Measurements from ENCODE around the gene PPT1.
A peak's percentile ranks its signal among the peaks of the same experiment; 100 is the strongest.
"Not testable (repeated sequence)": the region's sequence is repeated elsewhere in the genome, so short reads cannot be mapped to it uniquely, and the experiment has no call there.

PPT1 gene

DNA sequence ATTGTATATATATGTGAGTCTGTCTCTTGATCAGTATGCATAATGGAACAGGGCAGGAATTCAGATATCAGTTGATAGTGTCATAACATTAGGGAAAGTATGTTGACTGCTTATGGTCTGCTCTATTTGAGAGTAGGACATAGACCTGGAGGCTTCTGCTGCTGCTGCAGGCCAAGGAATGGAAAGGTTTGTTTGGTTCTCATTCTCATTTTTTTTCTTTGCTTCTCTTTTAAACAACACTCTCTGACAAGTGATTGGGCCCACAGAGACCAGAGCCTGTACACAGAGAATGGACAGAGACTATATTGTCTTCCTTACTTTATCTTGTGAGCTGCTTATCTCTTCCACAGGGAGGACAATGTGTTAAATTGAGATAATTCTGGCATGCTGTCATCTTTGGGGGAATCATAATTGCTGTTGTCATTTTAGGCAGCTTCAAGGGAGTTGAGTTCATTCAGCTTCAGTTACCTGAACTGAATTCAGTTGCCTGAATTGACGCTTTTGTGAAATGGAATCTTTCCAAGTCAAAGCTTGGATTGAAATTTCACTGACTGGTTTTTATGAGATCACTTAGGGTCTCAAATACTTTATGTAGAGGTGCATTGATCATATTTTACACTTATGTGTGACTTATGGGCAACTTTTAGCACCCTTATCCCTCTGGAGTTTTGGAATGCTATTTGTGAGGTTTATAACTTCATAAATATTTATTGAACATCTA, 39.6 kb downstream of the PPT1 start:
- DNase-seq (ENCODE audit: insufficient read length, low spot score) (no peak), FAIRE-seq (no peak)

GRCh38 chr1:40056519-40057309, 40.3 kb downstream of the PPT1 start:
- FAIRE-seq: no peak
- DNase-seq (ENCODE audit: insufficient read length, low spot score): no peak

GRCh38 chr1:40053138-40053887, 43.7 kb downstream of the PPT1 start:
- DNase-seq (ENCODE audit: insufficient read length, low spot score) (no peak), FAIRE-seq (no peak)

DNA sequence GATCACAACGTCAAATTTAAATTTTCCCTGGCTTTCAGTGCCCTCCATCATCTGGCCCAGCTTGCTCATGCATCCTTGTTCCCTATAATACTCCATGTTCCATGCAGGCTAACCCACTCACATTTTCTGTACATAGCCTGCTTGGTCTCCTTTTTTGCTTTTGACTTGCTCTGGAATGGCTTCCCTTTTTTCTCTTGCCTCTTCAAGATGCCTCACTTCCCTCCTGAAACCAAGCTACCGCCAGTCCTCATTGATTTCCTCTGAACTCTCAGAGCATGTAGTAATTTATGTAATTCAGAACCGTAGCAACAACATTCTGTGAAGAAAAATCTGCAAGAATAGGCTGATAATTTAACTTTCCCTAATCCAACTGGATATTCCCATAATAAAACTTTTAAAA, 46.2 kb downstream of the PPT1 start:
- no peak for DNase-seq (ENCODE audit: insufficient read length, low spot score)
- no peak for FAIRE-seq

- FAIRE-seq: peak; percentile 71
- no peak for DNase-seq (ENCODE audit: insufficient read length, low spot score)
Measured at GRCh38 chr1:40049725-40050124, 47.3 kb downstream of the PPT1 start.

DNA sequence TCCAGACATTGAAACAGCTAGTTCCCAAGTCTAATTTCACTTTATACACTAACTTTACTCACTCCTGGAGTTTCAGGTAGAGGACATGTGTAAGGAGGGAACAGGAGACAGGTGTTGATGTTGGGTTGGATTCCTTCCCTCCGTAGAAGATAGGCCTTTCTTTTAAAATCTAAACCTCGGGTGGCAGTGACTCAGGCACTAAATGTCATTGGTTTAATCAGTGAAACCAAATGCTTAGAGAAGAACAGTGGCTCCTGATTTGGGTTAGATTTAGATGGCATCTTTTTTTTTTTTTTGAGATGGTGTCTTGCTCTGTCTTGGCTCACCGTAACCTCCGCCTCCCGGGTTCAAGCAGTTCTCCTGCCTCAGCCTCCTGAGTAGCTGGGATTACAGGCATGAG, 49.3 kb downstream of the PPT1 start:
- FAIRE-seq: no peak

GRCh38 chr1:40047276-40047675, 49.8 kb downstream of the PPT1 start:
- FAIRE-seq: no peak
- DNase-seq (ENCODE audit: insufficient read length, low spot score): no peak

More for the DNA sequence above, 49.3 kb downstream of the PPT1 start:
- no peak for DNase-seq (ENCODE audit: insufficient read length, low spot score)

GRCh38 chr1:40045766-40046165, 51.3 kb downstream of the PPT1 start:
- DNase-seq (ENCODE audit: insufficient read length, low spot score) (no peak), FAIRE-seq (no peak)

DNA sequence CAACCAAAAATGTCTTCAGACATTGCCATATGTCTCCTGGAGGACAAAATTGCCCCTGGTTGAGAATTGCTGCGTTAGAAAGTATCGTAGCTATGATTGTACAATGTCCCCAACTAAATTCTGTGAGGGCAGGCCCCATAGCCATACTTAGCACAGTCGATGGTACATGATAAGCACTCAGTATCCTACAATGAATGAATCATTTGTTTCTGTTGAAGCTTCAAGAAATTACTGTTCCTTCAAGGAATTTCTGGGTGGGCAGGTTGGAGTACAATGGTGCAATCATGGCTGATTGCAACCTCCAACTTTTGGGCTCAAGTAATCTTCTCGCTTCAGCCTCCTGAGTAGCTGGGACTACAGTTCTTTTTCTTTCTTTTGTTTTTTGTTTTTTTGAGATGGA, 51.9 kb downstream of the PPT1 start:
- DNase-seq (ENCODE audit: insufficient read length, low spot score) (no peak), FAIRE-seq (no peak)

DNA sequence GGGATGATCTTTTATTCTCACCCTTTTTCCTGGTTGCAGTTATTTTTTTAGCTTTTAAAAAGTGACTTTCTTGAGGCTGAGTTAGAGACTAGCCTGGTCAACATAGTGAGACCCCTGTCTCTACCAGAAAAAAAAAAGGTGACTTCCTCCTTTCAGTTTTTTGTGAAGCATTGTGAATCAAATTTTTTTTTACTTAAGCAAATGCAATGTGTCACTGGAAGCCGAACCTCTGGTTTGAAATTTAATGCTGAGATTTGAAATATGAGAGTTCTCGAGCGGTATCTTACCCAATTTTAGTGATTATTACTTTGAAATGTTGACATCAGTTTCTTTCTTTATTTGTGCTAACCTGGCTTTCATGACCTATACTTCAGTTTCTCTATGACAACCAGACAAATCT, 52.9 kb downstream of the PPT1 start:
- DNase-seq (ENCODE audit: insufficient read length, low spot score) (no peak), FAIRE-seq (no peak)

DNA sequence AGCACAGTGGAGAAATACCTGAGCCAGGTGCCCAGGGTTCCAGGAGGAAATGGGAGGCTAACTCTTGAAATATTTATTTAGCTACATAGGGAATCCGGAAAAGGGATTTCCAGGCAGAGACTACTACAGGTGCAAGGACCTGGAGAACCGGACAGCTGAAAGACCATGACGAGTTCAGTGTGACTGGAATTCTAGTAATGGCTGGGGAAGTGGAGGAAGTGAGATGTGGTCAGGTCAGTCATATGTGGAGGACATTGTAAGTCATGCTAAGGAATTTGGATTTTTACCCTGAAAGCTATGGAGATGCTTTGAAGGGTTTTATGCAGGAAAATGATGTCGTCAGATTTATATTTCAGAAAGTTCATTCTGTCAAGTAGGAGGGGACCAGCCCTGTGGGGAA, 54.7 kb downstream of the PPT1 start:
- DNase-seq (ENCODE audit: insufficient read length, low spot score) (no peak), FAIRE-seq (no peak)

DNA sequence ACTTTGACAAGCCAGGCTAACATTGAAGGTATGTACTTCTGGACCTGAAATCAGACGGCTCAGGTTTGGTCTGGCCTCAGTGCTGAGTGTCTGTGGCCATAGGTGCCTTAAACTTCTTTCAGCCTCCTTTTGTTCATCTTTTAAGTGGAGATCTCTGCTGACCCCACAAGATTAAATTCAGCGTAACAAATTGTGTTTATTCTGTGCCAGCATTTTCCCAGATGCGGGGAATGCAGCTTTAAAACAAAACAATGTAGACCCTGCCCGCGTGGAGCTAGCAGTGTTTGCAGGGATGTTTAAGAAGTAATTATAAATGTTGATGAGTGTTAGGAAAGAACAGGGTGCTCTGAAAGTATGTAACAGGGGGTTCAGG, 55.6 kb downstream of the PPT1 start:
- no peak for FAIRE-seq
- no peak for DNase-seq (ENCODE audit: insufficient read length, low spot score)

- FAIRE-seq: peak; percentile 77
Measured at GRCh38 chr1:40040511-40041465, 56.3 kb downstream of the PPT1 start, which contains the start of gene CAP1. TSS of gene CAP1 (plus strand) at chr1:40040729. CDS start at chr1:40059347, 18,618 bp downstream.

DNA sequence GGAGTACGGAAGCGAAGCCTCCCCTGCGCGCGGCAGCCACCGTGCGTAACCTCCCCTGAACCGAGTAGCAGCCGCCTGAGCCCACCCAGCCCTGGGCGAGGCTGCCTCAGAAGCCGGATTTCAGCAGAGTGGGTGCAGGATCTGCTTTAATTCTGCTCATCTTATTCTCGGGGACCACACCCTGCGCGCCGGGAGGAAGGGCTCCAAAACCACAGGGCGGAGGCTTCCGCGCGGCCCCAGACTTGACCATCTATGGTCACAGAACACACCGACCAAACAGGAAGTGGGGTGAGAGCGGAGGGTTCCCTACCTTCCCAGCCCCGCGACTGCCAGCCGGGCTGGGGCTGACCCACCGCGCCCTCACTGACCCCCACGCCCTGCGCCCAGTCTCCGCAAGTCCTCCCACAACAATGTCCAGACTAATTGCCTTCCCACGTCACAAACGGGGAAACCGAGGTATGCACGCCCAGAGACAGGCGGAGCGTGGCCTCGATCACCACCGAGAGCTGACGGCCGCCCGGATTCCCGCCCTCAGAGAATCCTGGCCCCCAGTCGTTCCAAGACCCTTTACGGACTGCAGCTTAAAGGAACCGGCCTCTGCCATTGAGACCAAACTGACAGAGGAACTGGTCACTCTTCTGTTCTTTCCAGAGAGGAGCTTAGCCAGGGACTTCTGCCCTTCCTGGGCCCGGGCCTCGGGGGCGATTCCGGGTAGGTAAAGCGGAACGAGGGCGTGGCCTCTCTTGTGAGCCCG, 57.1 kb downstream of the PPT1 start:
- FAIRE-seq: no peak
- peak; percentile 68 for DNase-seq (ENCODE audit: insufficient read length, low spot score)

More at GRCh38 chr1:40040511-40041465, 56.3 kb downstream of the PPT1 start, which contains the start of gene CAP1:
- DNase-seq (ENCODE audit: insufficient read length, low spot score): peak; percentile 81

DNA sequence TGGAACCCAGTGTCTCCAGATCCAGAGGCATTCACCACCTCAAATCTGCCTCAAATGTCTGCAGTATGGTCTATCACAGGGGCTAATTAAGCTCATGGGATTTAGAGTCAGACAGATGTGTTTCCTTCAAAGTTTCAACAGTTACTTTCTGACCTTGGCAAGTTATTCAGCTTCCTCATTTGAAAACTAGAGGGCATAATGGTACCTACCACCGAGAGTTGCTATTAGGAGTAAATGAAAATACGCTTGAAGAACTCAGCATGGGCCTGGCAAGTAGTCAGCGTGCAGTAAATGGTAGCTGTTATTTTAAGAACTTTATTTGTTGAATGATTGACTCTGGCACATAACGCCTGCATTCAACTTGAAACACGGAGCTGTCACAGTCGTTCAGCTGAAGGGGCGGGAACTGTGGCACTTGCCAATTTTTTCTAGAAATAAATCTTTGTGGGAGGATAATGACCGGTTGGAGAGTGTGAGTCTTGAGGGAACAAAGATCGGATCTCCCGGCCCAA, 57.8 kb downstream of the PPT1 start:
- FAIRE-seq (peak; percentile 95), DNase-seq (ENCODE audit: insufficient read length, low spot score) (no peak)

- DNase-seq (ENCODE audit: insufficient read length, low spot score): no peak
- FAIRE-seq: no peak
Measured at GRCh38 chr1:40038697-40039096, 58.4 kb downstream of the PPT1 start.

GRCh38 chr1:40037254-40037653, 59.8 kb downstream of the PPT1 start:
- not testable (repeated sequence) for DNase-seq (ENCODE audit: insufficient read length, low spot score); FAIRE-seq

DNA sequence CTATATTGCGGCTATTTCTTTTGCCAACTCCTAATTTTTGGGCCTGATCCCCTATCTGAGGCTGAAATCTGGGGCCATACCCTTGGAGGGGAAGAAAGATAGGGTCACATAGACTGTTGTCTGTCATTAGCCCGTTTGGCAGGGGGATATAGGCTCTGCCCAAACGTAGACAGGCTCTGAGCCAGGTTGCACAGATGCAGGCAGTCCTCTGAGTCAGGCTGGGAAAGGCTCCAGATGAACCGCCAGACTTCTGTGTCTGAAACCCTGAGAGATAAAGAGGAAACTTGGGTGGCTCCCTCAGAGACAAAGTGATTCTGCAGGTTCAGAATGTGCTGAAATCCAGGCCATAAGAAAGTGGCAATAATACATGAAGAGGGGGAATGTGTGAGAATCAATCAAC, 60.5 kb downstream of the PPT1 start:
- DNase-seq (ENCODE audit: insufficient read length, low spot score) (no peak), FAIRE-seq (no peak)

GRCh38 chr1:40034869-40035268, 62.2 kb downstream of the PPT1 start:
- DNase-seq (ENCODE audit: insufficient read length, low spot score): no peak

More at GRCh38 chr1:40034869-40035268, 62.2 kb downstream of the PPT1 start:
- peak; percentile 33 for FAIRE-seq
